ENCODE measurements around the gene XRCC4.

Gene XRCC4

DNA sequence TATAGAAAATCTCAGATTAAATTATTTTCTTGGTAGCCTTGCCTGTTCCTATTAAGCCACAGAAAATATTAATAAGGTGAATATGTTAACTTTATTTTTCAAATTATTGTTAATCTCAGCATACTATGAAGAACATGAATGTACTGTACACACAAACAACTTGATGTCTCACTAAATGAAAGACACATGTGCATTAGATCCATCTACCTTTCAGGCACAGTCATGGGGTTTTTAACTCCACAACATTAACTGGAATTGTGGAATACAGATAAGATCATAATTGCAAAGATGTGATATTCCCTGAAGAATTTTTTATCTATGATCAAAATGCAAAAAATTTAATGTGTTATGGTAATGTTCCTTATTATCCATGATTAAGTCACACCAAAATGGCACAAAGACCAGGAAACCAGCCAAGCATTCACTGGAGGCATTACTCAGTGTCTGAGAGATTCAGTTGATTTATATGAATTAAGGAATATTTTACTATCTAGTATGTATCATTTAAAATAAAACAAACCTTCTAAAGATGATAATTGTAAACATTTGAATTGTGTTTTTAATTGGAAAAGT, 244.2 kb downstream of the XRCC4 start:
- no peak overlapping the region for H3K23ac ChIP-seq (ENCODE audit: low read depth, low read length, poor library complexity)
- H3K36me3 ChIP-seq (replicated peaks in 1 of 2; ENCODE audit: control insufficient read depth in 2 of 2, insufficient read depth in 2 of 2, low read length in 2 of 2): no peaks in the 10 kb centered on the region
- H3K4me3 ChIP-seq (ENCODE audit: low read length in 2 of 2): no peak overlapping the region
- no peak overlapping the region for H4K91ac ChIP-seq (ENCODE audit: low read depth, low read length, poor library complexity)
- no peaks in the 10 kb centered on the region for H3K9me3 ChIP-seq (replicated peaks in 1 of 2; ENCODE audit: control insufficient read depth in 2 of 2, insufficient read depth in 1 of 2, low read depth in 1 of 2, low read length in 2 of 2)
- no peak overlapping the region for H3K18ac ChIP-seq (ENCODE audit: low read length)
- no peak overlapping the region for H2BK120ac ChIP-seq (ENCODE audit: low read depth, low read length)
- no peak overlapping the region for H3K4ac ChIP-seq (ENCODE audit: low read length)
- H2BK12ac ChIP-seq (ENCODE audit: low read length): no peak overlapping the region
- H2AFZ ChIP-seq (ENCODE audit: low read length): no peak overlapping the region
- H2BK15ac ChIP-seq (ENCODE audit: low read length): no peak overlapping the region
- H4K8ac ChIP-seq (ENCODE audit: low read depth, low read length): no peak overlapping the region
- H3K14ac ChIP-seq (ENCODE audit: low read length): no peak overlapping the region
- DNase-seq (ENCODE audit: low spot score): no peak
- H3K27ac ChIP-seq (replicated peaks; ENCODE audit: low read length): no peak overlapping the region
- H2AK5ac ChIP-seq (ENCODE audit: low read depth, low read length): no peak overlapping the region
- H3K27me3 ChIP-seq (ENCODE audit: control insufficient read depth in 3 of 3, insufficient read depth in 3 of 3, low read depth in 1 of 3, low read length in 3 of 3): no peaks in the 10 kb centered on the region
- no peak overlapping the region for H3K4me2 ChIP-seq (ENCODE audit: insufficient read depth, low read length, poor library complexity, severe bottlenecking)
- no peak overlapping the region for H3K9ac ChIP-seq (ENCODE audit: low read depth, low read length, poor library complexity)
- no peak overlapping the region for H2BK5ac ChIP-seq (ENCODE audit: low read length)
- H3K4me1 ChIP-seq (ENCODE audit: control insufficient read depth in 2 of 2, insufficient read depth in 1 of 2, low read depth in 1 of 2, low read length in 2 of 2): no peaks in the 10 kb centered on the region
- H3K79me1 ChIP-seq (ENCODE audit: low read depth, low read length): no peaks in the 10 kb centered on the region

DNA sequence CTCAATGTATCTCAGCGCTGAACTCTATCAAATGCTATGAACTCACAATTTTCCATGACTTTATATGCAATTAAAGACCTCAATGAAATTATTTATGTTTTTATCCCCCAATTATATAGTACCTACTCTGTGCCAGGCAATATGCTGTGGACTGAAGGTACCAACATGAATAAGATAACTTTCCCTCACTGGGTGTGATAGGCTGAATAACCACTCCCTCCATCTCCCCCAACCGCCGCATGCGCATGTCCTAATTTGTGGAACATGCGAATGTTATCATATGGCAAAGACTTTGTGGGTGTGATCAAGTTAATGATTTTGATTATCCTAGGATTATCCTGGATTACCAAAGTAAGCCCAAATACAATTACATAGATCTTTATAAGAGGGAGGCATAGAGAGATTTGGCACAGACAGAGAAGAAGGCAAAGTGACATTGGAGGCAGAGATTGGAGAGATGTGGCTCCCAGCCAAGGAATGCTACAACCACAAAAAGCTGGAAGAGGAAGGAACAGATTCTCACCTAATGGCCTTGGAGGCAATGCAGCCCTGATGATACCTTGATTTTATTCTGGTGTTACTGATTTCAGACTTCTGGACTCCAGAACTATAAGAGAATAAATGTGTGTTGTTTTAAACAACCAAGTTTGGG, 245.1 kb downstream of the XRCC4 start:
- no peak overlapping the region for H3K27ac ChIP-seq (replicated peaks; ENCODE audit: low read length)
- H2AFZ ChIP-seq (ENCODE audit: low read length): no peak overlapping the region
- no peak overlapping the region for H3K23ac ChIP-seq (ENCODE audit: low read depth, low read length, poor library complexity)
- no peaks in the 10 kb centered on the region for H3K36me3 ChIP-seq (replicated peaks in 1 of 2; ENCODE audit: control insufficient read depth in 2 of 2, insufficient read depth in 2 of 2, low read length in 2 of 2)
- no peak overlapping the region for H4K8ac ChIP-seq (ENCODE audit: low read depth, low read length)
- no peak overlapping the region for H3K18ac ChIP-seq (ENCODE audit: low read length)
- no peak overlapping the region for H2BK12ac ChIP-seq (ENCODE audit: low read length)
- H2BK15ac ChIP-seq (ENCODE audit: low read length): no peak overlapping the region
- no peak overlapping the region for H3K4me2 ChIP-seq (ENCODE audit: insufficient read depth, low read length, poor library complexity, severe bottlenecking)
- no peak overlapping the region for H3K14ac ChIP-seq (ENCODE audit: low read length)
- no peaks in the 10 kb centered on the region for H3K9me3 ChIP-seq (replicated peaks in 1 of 2; ENCODE audit: control insufficient read depth in 2 of 2, insufficient read depth in 1 of 2, low read depth in 1 of 2, low read length in 2 of 2)
- no CpG with 5 or more reads among the region's 5 CpGs for WGBS, 2 donors (ENCODE audit: extremely low coverage in 2 of 2, insufficient read length in 2 of 2, insufficient replicate concordance in 1 of 2)
- H3K4ac ChIP-seq (ENCODE audit: low read length): no peak overlapping the region
- H2BK5ac ChIP-seq (ENCODE audit: low read length): no peak overlapping the region
- no peak for DNase-seq (ENCODE audit: low spot score)
- no peaks in the 10 kb centered on the region for H3K79me1 ChIP-seq (ENCODE audit: low read depth, low read length)
- H4K91ac ChIP-seq (ENCODE audit: low read depth, low read length, poor library complexity): no peak overlapping the region
- H2BK120ac ChIP-seq (ENCODE audit: low read depth, low read length): no peak overlapping the region
- no peaks in the 10 kb centered on the region for H3K4me1 ChIP-seq (ENCODE audit: control insufficient read depth in 2 of 2, insufficient read depth in 1 of 2, low read depth in 1 of 2, low read length in 2 of 2)
- H2AK5ac ChIP-seq (ENCODE audit: low read depth, low read length): no peak overlapping the region
- no peak overlapping the region for H3K9ac ChIP-seq (ENCODE audit: low read depth, low read length, poor library complexity)
- no peak overlapping the region for H3K4me3 ChIP-seq (ENCODE audit: low read length in 2 of 2)
- no peaks in the 10 kb centered on the region for H3K27me3 ChIP-seq (ENCODE audit: control insufficient read depth in 3 of 3, insufficient read depth in 3 of 3, low read depth in 1 of 3, low read length in 3 of 3)

DNA sequence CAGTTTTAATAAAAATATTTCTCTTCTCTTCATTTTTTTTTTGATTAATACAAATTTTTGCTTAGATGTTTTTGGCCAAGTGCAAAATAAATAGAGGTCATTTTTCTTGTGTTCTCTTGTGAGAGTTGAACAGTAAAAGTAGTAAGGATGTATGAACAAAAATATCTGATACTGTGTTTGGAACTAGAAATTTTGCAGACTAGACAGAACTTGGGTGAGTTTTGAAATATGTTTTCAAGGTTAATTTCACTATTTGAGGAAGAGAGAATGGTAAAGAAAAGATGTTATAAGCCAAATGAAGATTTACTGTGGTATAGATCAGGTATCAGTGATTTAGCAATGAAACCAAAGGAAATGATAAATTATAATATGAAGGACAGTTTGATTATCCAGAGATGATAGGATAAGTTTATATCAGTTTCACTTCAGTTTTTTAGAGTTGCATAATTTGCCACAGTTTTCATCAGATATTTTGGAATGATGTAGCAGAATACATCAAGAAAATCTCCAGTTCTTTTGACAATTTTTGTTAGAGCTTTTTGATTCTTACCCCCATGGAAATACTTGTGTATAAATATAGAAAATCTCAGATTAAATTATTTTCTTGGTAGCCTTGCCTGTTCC, 246.3 kb downstream of the XRCC4 start:
- H3K4me1 ChIP-seq (ENCODE audit: control insufficient read depth in 2 of 2, insufficient read depth in 1 of 2, low read depth in 1 of 2, low read length in 2 of 2): no peaks in the 10 kb centered on the region

DNA sequence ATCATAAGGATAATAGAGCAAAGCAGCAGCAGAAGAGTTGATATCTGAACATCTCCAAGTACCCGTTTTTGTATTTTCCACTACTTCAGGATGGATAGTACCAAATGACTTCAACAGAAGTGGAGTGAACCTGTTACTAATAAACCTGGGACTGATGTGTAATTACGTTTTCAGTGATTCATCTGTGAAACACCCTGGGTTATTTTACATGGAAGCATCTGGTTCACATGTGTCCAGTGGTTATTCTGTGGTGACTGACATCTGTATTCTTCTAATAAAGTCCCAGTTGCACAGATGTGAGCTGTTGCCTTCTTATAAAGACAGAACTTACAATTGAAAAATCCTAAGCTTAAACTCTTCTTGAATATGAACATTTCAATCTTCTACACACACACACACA, 254.5 kb downstream of the XRCC4 start:
- H2AK5ac ChIP-seq (ENCODE audit: low read depth, low read length): no peak overlapping the region
- no peak overlapping the region for H3K14ac ChIP-seq (ENCODE audit: low read length)
- H3K27ac ChIP-seq (replicated peaks; ENCODE audit: low read length): no peak overlapping the region
- H4K8ac ChIP-seq (ENCODE audit: low read depth, low read length): no peak overlapping the region
- H3K36me3 ChIP-seq (replicated peaks in 1 of 2; ENCODE audit: control insufficient read depth in 2 of 2, insufficient read depth in 2 of 2, low read length in 2 of 2): no peaks in the 10 kb centered on the region
- WGBS, 2 donors (ENCODE audit: extremely low coverage in 2 of 2, insufficient read length in 2 of 2, insufficient replicate concordance in 1 of 2): no CpG with 5 or more reads among the region's 2 CpGs
- no peak overlapping the region for H3K18ac ChIP-seq (ENCODE audit: low read length)
- no peak overlapping the region for H3K9ac ChIP-seq (ENCODE audit: low read depth, low read length, poor library complexity)
- no peak overlapping the region for H3K23ac ChIP-seq (ENCODE audit: low read depth, low read length, poor library complexity)
- H3K4me3 ChIP-seq (ENCODE audit: low read length in 2 of 2): no peak overlapping the region
- H2BK120ac ChIP-seq (ENCODE audit: low read depth, low read length): no peak overlapping the region
- no peak overlapping the region for H2BK15ac ChIP-seq (ENCODE audit: low read length)
- no peak for DNase-seq (ENCODE audit: low spot score)
- no peaks in the 10 kb centered on the region for H3K27me3 ChIP-seq (ENCODE audit: control insufficient read depth in 3 of 3, insufficient read depth in 3 of 3, low read depth in 1 of 3, low read length in 3 of 3)
- no peak overlapping the region for H2BK5ac ChIP-seq (ENCODE audit: low read length)
- H4K91ac ChIP-seq (ENCODE audit: low read depth, low read length, poor library complexity): no peak overlapping the region
- no peak overlapping the region for H2AFZ ChIP-seq (ENCODE audit: low read length)
- H2BK12ac ChIP-seq (ENCODE audit: low read length): no peak overlapping the region
- no peaks in the 10 kb centered on the region for H3K79me1 ChIP-seq (ENCODE audit: low read depth, low read length)
- H3K4me1 ChIP-seq (ENCODE audit: control insufficient read depth in 2 of 2, insufficient read depth in 1 of 2, low read depth in 1 of 2, low read length in 2 of 2): no peaks in the 10 kb centered on the region
- no peak overlapping the region for H3K4me2 ChIP-seq (ENCODE audit: insufficient read depth, low read length, poor library complexity, severe bottlenecking)
- H3K4ac ChIP-seq (ENCODE audit: low read length): no peak overlapping the region
- no peaks in the 10 kb centered on the region for H3K9me3 ChIP-seq (replicated peaks in 1 of 2; ENCODE audit: control insufficient read depth in 2 of 2, insufficient read depth in 1 of 2, low read depth in 1 of 2, low read length in 2 of 2)

More for the DNA sequence above, 246.3 kb downstream of the XRCC4 start:
- no peaks in the 10 kb centered on the region for H3K27me3 ChIP-seq (ENCODE audit: control insufficient read depth in 3 of 3, insufficient read depth in 3 of 3, low read depth in 1 of 3, low read length in 3 of 3)
- H3K14ac ChIP-seq (ENCODE audit: low read length): no peak overlapping the region
- no peak overlapping the region for H3K4ac ChIP-seq (ENCODE audit: low read length)
- no peaks in the 10 kb centered on the region for H3K9me3 ChIP-seq (replicated peaks in 1 of 2; ENCODE audit: control insufficient read depth in 2 of 2, insufficient read depth in 1 of 2, low read depth in 1 of 2, low read length in 2 of 2)
- H4K8ac ChIP-seq (ENCODE audit: low read depth, low read length): no peak overlapping the region
- H3K18ac ChIP-seq (ENCODE audit: low read length): no peak overlapping the region
- H2BK12ac ChIP-seq (ENCODE audit: low read length): no peak overlapping the region
- no peak overlapping the region for H2AK5ac ChIP-seq (ENCODE audit: low read depth, low read length)
- H2BK120ac ChIP-seq (ENCODE audit: low read depth, low read length): no peak overlapping the region
- DNase-seq (ENCODE audit: low spot score): no peak
- no peak overlapping the region for H3K27ac ChIP-seq (replicated peaks; ENCODE audit: low read length)
- H3K4me2 ChIP-seq (ENCODE audit: insufficient read depth, low read length, poor library complexity, severe bottlenecking): no peak overlapping the region
- no peak overlapping the region for H2AFZ ChIP-seq (ENCODE audit: low read length)
- no peaks in the 10 kb centered on the region for H3K79me1 ChIP-seq (ENCODE audit: low read depth, low read length)
- H2BK5ac ChIP-seq (ENCODE audit: low read length): no peak overlapping the region
- no peak overlapping the region for H4K91ac ChIP-seq (ENCODE audit: low read depth, low read length, poor library complexity)
- no peak overlapping the region for H3K9ac ChIP-seq (ENCODE audit: low read depth, low read length, poor library complexity)
- H3K36me3 ChIP-seq (replicated peaks in 1 of 2; ENCODE audit: control insufficient read depth in 2 of 2, insufficient read depth in 2 of 2, low read length in 2 of 2): no peaks in the 10 kb centered on the region
- H3K23ac ChIP-seq (ENCODE audit: low read depth, low read length, poor library complexity): no peak overlapping the region
- no peak overlapping the region for H3K4me3 ChIP-seq (ENCODE audit: low read length in 2 of 2)
- no peak overlapping the region for H2BK15ac ChIP-seq (ENCODE audit: low read length)
